ENCODE measurements around the gene RPL38. TPM values are rescaled to one million over a fixed set of nuclear protein-coding genes. Genes with fewer than 3 reads are reported as not detected.

RPL38 gene
- total RNA-seq, 1 experiment from 2014 or later: 1,240 TPM

DNA sequence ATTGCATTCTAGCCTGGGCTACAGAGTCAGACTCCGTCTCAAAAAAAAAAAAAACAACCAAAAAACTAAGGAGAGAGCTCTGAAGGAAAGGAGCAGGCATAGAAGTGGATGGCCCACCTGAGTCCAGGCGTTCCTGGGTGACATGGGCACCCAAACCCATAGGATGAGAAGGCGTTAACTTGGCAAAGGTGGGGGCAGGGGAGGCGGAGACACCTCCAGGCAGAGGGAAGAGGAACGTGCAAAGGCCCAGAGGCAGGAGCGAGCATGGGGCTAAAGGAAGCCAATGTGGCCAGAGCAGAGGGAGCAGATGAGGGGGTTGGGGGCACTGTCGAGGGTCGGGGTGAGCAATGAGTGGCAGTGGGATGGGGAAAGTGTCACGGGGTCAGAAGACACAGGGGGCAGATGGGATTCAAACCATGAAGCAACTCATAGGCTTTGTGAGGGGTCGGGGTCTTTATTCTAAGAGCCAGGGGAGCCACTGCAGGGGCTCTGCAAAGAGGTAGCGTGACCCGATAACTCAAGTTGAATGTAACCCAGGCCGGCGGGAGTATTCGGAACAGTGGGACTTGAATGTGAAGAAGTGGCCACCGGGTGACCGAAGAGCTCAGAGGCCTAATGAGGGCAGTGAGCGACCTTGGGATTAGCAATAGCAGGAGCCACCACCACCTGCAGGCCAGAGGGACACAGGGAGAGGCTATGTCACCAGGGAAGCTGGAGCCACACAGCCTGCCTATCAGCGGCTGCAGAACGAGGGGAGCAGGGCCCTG lies 21.7 kb downstream of the RPL38 start:
- no peak for DNase-seq (ENCODE audit: low read depth)

DNA sequence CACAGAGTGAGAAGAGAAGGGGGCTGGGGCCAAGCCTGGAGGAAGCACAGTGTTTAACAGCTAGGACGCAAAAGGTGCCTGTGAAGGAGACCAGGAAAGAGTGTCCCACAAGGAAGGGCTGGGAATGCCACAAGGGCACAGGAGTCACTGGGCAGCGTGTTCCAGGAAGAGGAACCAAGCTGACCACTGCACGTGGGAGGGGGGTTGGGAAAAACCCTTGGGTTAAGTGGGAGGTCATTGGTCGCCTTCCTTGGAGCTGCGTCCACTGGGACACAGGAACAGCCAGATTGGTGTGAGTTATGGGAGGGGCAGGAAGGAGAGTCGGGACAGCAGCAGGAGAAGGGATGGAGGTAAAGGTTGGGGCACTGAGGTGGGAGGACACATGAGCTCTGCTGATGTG lies 22.8 kb downstream of the RPL38 start:
- no peak for DNase-seq (ENCODE audit: low read depth)

DNA sequence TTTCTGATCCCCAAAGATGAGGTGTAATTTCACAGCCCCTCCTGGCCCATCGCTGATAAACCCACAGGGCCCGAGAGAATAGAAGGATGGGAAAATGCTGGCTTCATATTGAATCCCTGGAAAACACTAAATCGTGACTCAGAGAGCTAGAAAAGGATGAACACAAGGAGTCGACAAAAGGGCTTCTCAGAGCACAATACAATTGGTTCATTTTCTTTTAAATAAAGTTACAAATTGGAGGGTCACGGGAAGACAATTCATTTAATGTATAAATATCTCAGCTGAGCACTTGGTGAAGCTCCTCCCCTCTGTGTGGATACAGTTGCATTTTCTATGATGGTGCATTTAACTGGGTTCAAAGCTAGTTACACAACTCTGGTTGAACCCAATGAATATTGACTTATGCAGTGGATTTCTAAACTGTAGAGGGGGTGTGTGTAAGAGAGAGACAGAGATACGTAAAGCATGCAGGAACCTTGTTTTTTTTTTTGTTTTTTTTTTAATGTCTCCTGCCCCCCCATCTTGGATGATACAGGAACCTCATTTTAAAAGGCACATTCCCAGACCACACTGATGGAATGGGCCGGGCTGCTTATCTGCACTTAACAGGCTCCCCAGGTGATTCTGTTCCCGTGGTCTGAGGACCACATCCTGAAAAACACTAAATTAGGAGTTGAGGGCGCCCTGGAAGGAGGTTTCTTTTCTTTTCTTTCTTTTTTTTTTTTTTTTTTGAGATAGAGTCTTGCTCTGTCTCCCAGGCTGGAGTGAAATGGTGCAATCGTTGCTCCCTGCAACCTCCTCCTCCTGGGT lies 24.0 kb downstream of the RPL38 start:
- no peak for DNase-seq (ENCODE audit: low read depth)

DNA sequence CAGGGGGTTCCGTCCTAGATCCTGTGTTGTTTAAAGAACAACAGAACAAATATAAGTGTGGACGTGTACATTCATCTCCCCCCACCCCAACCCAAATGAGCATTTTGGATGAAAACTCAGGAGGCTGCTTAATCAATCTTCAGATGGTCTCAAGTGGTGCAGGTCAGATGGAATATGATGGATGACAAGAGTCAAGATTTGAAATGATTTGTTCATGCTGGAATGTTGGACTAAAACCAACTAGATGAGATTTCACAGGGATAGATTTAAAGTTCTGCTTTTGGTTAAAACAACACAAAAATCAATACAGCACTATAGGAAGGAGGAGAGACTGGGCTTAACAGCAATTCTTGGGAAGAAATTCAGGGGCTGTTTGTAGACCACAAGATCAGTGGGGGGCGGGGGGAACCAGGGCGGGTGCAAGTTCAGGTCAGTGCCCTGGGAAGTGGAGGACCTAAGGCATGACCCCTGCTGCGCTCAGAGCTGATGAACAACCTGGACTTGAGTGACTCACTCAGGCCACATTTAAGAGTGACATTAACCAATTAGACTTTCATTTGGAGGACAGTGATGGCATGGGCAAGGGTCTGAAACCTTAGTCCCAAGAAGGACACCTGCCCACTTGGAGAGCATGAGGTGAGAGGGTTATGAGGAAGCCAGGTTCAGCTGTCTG lies 25.0 kb downstream of the RPL38 start:
- DNase-seq (ENCODE audit: low read depth): no peak

DNA sequence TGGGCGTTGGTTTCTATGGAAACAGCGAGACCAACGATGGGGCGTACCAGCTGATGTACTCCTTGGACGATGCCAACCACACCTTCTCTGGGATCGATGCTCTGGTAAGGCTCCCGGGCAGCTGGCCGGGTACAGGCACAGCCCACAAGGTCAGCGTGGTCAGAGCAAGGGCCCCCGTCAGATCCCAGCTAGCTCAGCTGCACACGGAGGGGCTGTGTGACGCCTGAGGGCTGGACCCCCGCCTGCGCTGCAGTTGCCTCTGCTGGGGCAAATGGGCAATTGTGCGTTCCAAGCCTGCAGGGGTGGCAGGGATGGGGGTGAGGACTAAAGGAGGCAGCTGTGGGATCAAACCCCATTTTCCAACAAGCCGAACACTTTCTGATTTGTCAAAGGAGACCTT lies 27.4 kb downstream of the RPL38 start:
- no peak for DNase-seq (ENCODE audit: low read depth)

DNA sequence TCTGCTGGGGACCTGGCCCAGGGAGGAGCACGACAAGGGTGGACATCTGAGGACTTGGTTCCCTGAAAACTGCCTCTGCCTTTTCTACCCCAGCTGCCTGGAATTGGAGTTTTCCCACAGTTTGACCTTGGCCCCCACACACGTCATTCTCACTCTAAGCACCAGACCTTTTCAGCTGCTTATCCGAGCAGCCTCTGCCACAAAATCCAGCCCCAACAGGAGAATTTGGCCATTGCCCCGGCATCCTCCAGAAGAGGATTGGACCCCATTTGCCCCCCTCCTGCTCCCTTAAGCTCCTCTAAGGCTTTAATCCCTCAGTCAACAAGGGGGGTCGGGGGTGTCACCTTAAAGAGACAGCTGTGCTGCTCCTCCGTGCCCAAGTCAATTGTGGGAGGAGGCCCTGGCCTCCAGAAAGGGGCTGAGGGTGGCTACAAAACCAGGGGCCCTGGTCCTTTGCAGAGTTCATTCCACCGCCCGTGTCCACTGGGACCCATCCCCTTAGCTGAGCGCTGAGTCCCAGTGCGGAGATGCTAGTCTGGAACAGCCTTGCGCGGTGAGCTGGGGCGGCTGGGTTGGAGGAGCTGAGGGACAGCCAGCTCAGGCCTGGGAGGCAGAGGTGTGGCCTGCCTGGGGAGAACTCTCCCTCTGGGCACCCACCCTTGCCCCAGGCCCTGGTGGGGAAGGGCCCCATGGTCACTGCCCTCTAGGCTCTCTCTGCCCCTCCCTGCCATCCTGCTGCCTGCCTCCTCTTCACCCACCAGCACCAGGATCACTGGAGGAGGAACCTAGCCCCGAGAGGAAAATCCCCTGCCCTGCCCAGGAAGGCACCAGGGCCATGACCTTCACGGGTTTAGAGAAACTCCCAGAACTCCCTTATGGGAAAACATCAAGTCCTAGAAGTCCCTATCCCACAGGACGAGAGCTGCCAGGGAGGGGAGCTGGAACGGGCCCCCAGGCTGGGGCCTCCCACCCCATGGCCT lies 28.7 kb downstream of the RPL38 start:
- DNase-seq (ENCODE audit: low read depth): no peak

DNA sequence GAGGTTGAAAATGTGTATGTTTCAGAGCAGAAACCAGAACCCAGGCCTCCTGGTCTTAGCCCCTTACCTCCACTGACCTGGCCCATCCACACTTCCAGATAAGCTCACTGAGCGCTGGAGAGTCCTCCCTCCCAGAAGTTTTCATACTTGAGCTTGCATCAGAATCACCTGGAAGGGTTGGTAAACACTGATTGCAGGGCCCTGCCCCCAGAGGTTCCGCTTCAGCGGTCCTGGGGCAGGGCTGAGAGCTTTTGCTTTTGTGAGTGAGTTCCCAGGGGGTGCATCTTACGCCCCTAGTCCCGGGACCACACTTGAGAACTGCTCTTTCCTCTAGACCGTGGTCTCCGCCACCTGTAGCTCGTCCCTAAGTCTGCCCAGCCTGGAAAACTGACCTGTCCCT lies 30.5 kb downstream of the RPL38 start:
- DNase-seq (ENCODE audit: low read depth): no peak

DNA sequence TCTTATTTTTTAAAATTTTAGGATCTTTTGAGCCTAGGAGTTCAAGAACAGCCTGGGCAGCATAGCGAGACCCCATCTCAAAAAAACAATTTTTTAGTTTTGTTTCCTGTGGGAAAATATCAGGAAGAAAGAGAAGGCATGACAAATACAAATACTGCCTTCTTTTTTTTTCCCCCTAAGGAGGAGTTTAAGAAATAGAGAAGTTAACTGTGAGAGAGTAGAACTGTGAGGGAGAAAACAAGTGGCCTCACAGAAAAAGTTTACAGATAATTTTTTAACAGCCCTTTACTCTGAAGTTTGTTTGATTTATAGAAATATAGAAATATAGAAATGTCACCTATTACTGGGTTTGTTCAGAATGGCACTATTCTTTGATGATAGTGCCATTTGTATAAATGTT lies 31.0 kb downstream of the RPL38 start:
- no peak for DNase-seq (ENCODE audit: low read depth)

DNA sequence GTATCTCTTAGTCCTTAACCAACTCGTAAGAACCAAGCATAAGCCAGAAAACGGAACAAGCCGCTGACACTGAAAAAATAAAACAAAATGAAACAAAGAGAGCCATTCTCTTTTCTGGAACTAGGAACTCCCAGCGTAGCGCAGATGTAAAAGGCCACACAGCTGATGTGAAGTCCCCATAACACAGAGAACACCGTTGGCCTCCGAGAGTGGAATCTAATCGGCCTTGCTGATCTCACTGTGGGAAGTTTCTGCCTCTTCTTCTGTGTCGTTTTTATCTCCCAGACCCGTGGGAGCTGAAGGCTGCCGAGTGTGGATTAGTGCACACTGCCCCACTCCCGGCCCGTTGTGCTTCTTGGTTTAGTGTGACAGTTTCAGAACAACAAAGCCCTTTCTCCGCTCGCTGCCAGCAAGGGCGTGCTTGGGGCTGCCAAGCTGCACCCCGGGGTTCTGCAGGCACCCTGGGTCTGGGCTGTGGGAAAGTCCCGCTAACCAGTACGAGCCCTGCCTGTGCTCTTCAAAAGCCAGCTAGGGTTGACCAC lies 31.6 kb downstream of the RPL38 start:
- DNase-seq (ENCODE audit: low read depth): no peak

DNA sequence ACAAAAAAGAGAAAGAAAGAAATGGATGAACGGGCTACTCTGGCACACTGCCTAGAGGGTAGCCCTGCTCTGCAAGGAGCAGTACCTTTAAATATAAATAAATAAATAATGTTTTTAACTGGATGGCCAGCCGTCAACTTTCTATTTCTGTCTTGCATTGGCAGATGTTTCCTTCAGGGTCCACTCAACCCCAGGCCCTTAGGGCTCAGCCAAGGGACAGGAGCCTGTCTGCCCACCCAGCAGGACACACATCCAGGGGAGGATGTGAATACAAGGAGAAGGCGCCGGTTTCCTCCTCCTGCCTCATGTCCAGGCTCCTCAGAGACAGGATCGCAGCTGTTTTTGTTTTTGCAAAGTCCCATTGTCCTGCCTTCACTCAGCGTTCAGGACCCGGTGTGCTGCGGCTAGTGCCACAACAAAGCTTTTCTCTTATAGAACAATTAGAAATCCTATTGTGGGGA lies 32.5 kb downstream of the RPL38 start:
- DNase-seq (ENCODE audit: low read depth): no peak

DNA sequence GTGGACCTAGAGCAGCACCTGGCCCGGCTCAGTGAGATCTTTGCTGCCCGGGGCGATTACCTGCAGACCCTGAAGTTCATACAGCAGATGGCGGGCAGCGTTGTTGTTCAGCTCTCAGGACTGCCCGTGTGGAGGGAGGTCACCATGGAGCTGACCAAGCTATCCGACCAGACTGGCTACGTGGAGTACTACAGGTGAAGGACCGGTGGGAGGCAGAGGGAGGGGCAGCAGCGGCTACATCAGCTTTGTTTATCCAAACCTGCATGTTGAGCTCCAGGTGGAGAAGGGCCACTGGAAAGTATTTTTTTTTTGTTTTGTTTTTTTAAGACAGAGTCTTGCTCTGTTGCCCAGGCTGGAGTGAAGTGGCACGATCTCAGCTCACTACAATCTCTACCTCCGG lies 33.8 kb downstream of the RPL38 start:
- DNase-seq (ENCODE audit: low read depth): no peak

DNA sequence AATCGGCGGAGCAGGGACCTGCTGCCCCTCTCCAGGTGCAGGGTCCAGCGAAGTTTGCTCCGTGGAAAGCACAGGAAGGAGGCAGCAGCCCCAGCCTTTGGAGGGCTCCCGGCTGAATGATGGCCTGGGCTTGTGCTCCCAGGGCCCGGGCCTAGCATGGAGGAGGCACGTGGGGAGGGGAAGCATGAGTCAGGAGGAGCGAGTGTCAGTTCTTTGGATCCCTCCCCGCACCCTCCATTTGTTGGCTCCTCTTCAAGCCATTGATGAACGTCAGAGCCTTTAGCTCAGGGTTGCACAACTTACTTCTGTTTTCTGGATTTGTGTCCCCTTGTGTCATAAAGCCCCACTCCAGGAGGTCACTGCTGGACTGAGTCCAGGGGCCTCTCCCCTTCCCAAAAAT lies 35.7 kb downstream of the RPL38 start:
- DNase-seq (ENCODE audit: low read depth): no peak

DNA sequence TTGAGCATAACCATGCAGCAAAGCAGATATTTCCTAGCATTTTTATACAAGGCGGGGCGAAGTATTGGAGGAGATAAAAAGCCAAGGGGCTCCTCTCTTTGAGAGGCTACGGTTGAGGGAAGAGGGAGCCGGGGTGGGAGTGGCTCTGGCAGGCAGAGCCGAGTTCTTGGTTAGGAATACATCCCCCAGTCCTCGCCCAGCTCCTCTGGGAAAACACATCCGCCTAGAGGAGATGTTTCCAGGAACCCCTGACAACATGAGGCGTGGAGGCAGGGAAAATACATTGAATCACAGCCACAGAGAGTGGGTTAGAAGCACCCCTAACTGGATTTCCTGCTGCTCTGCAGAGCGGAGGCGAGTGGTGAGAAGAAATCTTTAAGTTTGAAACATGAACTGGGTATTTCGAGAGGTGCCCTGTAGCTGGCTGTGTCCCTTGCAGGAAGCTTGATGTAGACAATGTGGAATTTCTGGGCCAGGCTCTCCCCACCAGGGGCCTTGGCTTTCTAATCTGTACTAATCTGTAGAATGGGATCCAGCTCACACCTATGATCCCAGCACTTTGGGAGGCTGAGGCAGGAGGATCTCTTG lies 37.2 kb downstream of the RPL38 start:
- no peak for DNase-seq (ENCODE audit: low read depth)

DNA sequence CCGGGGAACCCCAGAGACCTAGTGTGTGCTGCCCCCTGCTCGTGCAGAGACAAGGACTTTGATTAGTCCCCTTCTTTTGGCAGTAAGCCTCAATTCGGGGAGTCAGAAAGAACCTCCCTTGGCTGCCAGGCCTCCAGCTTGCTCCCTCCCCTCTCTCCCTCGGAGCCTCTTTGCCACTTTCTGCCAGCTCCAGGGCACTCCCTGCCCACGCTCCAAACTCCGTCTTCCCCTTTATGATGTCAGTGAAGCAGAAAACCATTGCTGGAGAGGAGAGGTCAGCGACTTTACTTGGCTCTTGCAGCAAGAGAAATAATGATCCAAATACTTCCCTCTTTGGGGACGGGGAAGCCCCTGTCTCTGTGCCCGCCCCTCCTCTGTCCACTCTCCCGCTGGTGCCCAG lies 38.0 kb downstream of the RPL38 start:
- DNase-seq (ENCODE audit: low read depth): no peak

DNA sequence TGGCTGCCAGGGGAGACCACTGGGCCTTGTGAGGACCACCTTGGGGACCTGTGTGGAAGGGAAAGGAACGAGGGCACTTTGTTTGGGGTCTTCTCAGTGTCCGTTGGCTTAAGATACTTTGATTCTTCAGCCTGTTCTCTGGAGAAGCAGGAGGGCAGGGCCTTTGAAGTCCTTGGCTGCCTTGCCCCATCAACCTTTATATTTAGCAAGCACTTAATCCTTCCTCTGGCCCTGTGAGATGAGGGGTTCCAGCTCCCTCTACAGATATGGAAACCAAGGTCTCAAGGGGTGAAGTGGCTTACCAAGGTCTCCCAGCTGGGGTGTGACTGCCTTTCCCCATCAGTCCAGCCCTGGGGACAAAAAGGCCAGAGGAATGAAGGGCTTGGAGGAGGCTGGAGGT lies 38.4 kb downstream of the RPL38 start:
- no peak for DNase-seq (ENCODE audit: low read depth)

DNA sequence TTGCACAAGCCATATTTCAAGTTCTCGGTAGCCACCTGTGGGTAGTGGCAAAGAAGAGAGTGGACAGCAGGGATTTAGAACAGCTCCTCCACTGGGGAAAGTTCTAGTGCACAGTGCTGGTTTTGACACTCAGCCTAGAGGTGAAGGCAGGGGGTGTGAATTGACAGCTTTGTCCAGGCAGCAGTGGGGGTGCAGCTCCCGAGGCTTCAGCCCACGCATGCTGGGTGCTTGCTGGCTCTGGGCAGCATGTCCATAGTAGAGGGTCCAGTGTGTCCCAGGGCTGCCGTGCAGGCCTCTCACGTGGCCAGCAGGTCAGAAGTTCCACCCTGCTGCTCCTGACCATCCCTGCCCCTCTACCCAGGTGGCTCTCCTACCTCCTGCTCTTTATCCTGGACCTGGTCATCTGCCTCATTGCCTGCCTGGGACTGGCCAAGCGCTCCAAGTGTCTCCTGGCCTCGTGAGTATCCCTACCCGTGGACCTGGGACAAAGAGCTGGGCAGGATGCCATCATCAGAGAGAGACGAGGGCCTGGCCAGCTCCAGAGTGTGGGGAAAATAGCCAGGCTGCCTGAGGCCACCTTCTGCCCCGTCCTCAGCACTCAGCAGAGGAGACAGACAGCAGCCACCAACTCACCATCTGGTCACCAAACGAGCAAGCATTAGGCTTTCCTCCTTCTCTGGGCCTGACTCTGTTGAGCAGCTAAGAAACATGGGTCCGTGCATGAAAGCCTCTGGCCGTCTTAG lies 39.7 kb downstream of the RPL38 start:
- peak; percentile 3 for DNase-seq (ENCODE audit: low read depth)

DNA sequence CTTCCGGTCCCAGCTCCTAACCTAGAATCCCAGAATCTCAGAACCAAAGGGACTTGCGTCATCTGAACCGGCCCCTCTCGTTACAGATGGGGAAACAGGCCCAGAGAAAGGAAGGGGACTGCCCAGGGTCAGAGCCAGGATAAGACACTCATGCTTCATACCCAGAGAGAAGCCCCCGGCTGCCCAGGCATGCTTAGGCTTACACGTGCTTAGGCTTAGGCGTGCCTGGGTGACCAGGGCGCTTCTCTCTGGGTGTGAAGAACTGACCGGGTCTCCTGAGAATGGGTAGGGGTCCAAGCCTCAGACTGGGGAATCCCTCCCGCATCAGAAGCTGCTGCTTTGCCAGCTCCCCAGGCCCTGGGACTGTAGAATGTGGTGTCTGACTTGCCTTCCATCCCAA lies 40.6 kb downstream of the RPL38 start:
- DNase-seq (ENCODE audit: low read depth): no peak

DNA sequence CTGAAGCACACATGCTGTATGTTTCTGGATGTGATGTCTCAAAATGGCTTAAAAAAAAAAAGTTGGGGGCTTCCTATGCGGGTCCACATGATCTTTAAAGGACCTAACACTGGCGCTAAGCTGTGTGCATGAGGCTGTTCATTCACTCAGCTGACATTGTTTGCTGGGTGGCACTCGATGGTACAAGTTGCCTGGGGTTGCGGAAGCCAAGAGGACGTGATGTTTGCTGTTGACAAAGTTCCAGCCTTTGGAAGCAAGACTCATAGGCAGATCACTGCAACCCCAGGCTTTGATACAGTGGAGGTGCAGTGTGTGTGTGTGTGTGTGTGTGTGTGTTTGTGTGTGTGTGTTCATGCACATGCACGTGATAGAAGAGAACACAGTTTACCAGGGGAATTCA lies 41.1 kb downstream of the RPL38 start:
- no peak for DNase-seq (ENCODE audit: low read depth)

DNA sequence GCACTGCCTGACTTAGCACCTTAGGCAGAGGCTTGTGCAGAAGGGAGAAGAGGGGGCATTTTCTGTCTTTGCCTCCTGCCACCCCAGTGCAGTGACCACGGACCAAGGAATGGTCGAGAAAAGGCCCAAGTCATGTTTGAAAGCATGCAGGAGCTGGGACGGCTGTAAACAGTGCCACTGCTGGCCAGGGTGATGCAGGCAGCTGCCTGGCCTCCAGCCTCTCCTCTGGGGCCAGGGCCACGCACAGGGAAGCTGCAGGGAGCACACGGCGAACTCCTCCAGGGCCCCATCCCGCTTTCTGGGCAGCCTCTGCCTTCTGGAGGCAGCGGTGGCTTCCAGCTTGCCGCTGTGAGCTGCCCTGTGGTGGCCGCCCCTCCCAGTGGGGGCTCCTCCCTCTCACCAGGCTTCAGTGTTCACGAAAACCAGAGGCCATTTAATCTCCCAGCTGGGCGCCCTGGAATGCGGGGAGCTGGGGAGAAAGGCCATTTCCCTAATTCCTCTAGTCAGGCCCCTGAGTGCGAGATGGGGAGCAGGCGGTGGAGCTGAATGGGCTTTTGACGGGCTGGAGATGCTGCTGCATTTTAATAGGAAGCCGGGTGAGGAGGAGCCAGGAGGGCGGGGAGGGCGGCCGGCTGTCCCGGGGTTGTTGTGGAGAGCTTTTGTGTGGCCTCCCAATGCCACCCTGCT lies 41.8 kb downstream of the RPL38 start:
- no peak for DNase-seq (ENCODE audit: low read depth)

All from RPMI7951 (cell line).